Measurements from ENCODE around the gene ATG7.

- TF ChIP-seq CTCF (IDR thresholded peaks at IDR 0.05) (no peak), EP300 (IDR thresholded peaks at IDR 0.05) (no peak), POLR2A (IDR thresholded peaks at IDR 0.05; ENCODE audit: low read depth) (no peak)
Observed at GRCh38 chr3:11551036-11551435, 278.8 kb downstream of the ATG7 start.
